CD8-positive, alpha-beta memory T cell (primary cell): ENCODE measurements around the gene MEGF10. TPM values are rescaled to one million over a fixed set of nuclear protein-coding genes. Genes with fewer than 3 reads are reported as not detected.

ENCODE experiments used
- CTCF ChIA-PET: fragments of 350-600 bp; sonication (Branson Sonifier 250); formaldehyde crosslinking; loops from one replicate; lab custom pipeline; 2021; ENCODE audit warnings: antibody characterized with exemption; lab: Charles Lee
- POLR2A ChIA-PET: fragments of 350-600 bp; sonication (Branson Sonifier 250); formaldehyde crosslinking; loops from one replicate; lab custom pipeline; 2021; ENCODE audit warnings: antibody characterized with exemption; lab: Charles Lee
- DNase-seq, 5 donors: peaks; one replicate each; pipeline versions ENCODE4 v3.0.0 to v3.0.0-alpha.2; 2020 to 2022; ENCODE audit warnings: mixed read lengths in 1 of 5
- H3K27ac ChIP-seq: one replicate; pipeline ENCODE4 v1.7.0; 2013; ENCODE audit warnings: low read depth, mild to moderate bottlenecking, low read length, moderate library complexity
- H3K27me3 ChIP-seq: 2 replicates; pipeline ENCODE4 v1.7.0; 2013; ENCODE audit warnings: low read length, mild to moderate bottlenecking; ENCODE audit not compliant: insufficient read depth, poor library complexity, severe bottlenecking
- H3K36me3 ChIP-seq: 2 replicates; pipeline ENCODE4 v1.7.0; 2013; ENCODE audit warnings: mild to moderate bottlenecking, low read length, moderate library complexity; ENCODE audit not compliant: insufficient read depth
- H3K4me1 ChIP-seq: 2 replicates; pipeline ENCODE4 v1.7.0; 2013; ENCODE audit warnings: mild to moderate bottlenecking, low read length, moderate library complexity; ENCODE audit not compliant: insufficient read depth
- H3K4me3 ChIP-seq: 2 replicates; pipeline ENCODE4 v1.7.0; 2013; ENCODE audit warnings: mild to moderate bottlenecking, low read length
- H3K9me3 ChIP-seq: 2 replicates; pipeline ENCODE4 v1.7.0; 2013; ENCODE audit warnings: mild to moderate bottlenecking, low read length
- H3K27ac Mint-ChIP-seq, 8 donors: one replicate each; pipeline ENCODE4 v1.8.0; 2020 to 2021; ENCODE audit warnings: mixed read lengths in 8 of 8, mild to moderate bottlenecking in 6 of 8, inconsistent platforms in 3 of 8, moderate library complexity in 3 of 8
- H3K27me3 Mint-ChIP-seq, 2 donors: one replicate each; pipeline ENCODE4 v1.8.0; 2020 to 2021; ENCODE audit warnings: mixed read lengths in 2 of 2, mild to moderate bottlenecking in 1 of 2, moderate library complexity in 1 of 2
- H3K36me3 Mint-ChIP-seq, 3 donors: one replicate each; pipeline ENCODE4 v1.8.0; 2020 to 2021; ENCODE audit warnings: mixed read lengths in 3 of 3, inconsistent platforms in 1 of 3, mild to moderate bottlenecking in 1 of 3
- H3K4me1 Mint-ChIP-seq, 3 donors: one replicate each; pipeline ENCODE4 v1.8.0; 2020 to 2021; ENCODE audit warnings: mixed read lengths in 3 of 3, inconsistent platforms in 1 of 3, mild to moderate bottlenecking in 1 of 3
- H3K4me3 Mint-ChIP-seq, 7 donors: one replicate each; pipeline ENCODE4 v1.8.0; 2020 to 2021; ENCODE audit warnings: mixed read lengths in 7 of 7, mild to moderate bottlenecking in 6 of 7, moderate library complexity in 4 of 7, inconsistent platforms in 2 of 7
- H3K9me3 Mint-ChIP-seq, 5 donors: one replicate each; pipeline ENCODE4 v1.8.0; 2020 to 2022; ENCODE audit warnings: mixed read lengths in 5 of 5, mild to moderate bottlenecking in 3 of 5, moderate library complexity in 2 of 5, inconsistent platforms in 1 of 5
- polyA plus RNA-seq: library from polyadenylated mRNA; unstranded; fragments of 300-500 nt; fragmentation: Illumina TruSeq; gene quantifications from one replicate; pipeline ENCODE4 v1.2.3, GENCODE V29; 2021
- total RNA-seq, 2 experiments: library from RNA; stranded (reverse); gene quantifications; one replicate each; pipeline ENCODE4 v1.2.3, GENCODE V29; 2021

The MEGF10 gene
- total and polyA plus RNA-seq, 3 experiments from 2014 or later, result not detected

DNA sequence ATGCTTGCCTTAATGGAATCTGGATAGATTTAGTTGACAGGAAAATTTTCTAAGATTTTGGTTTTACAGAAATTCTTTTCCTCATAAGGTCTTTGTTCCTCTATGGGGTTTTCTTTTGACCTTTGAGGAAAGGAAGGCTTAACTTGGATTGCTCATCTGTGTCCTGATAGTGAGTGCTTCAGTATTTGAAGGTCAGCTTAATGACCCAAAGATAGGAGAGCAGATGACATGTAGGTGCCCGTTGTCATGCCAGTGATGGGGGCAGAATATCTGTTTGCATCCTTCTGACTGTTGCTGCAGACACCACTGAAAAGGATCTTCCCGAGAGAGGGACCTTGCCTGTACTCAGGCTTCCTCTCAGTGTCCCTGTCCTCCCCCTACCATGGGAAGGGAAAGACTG lies 30.9 kb downstream of the MEGF10 start:
- Mint-ChIP-seq H3K36me3 (no peaks in the 10 kb centered on the region), H3K4me1 (peaks cover 9 to 18% (median 15%) of the 10 kb centered on the region in 3 donors), H3K27me3 (peaks cover 8 to 9% of the 10 kb centered on the region in 2 donors), H3K9me3 (no peaks in the 10 kb centered on the region), H3K4me3 (no peak overlapping the region), H3K27ac (no peak overlapping the region)
- ChIA-PET CTCF (no interaction called here), POLR2A (no interaction called here)
- H3K27me3 ChIP-seq, result no peaks in the 10 kb centered on the region
- no peaks in the 10 kb centered on the region for H3K9me3 ChIP-seq
- H3K4me3 ChIP-seq, result no peak overlapping the region
- no peak for DNase-seq
- H3K27ac ChIP-seq, result no peak overlapping the region
- H3K36me3 ChIP-seq, result no peaks in the 10 kb centered on the region
- H3K4me1 ChIP-seq, result no peaks in the 10 kb centered on the region

DNA sequence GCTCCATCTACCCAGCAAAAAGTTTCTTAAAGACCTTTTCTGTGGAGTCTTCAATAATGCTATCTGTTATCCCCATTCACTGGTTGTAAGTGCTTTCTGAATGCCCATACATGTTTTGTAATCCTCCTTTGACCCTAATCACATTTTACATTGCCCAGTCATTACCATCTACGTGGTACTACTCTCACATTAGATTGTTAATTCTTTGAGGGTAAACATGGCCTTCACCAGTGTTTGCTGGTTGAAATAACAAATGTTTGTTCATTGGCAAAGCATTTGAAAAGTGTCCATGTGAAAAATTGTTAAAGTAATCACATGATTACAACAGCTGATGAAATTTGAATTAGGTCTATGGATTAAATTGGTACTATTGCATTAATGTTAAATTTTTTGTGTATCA lies 31.8 kb downstream of the MEGF10 start:
- no peaks in the 10 kb centered on the region for H3K36me3 Mint-ChIP-seq
- Histone ChIP-seq H3K27ac (no peak overlapping the region), H3K4me1 (no peaks in the 10 kb centered on the region), H3K4me3 (no peak overlapping the region), H3K9me3 (no peaks in the 10 kb centered on the region), H3K36me3 (no peaks in the 10 kb centered on the region), H3K27me3 (no peaks in the 10 kb centered on the region)
- peaks cover 3 to 6% of the 10 kb centered on the region in 2 donors for H3K27me3 Mint-ChIP-seq
- CTCF ChIA-PET, result no interaction called here
- DNase-seq, result no peak
- no peaks in the 10 kb centered on the region for H3K9me3 Mint-ChIP-seq
- POLR2A ChIA-PET, result no interaction called here
- H3K4me1 Mint-ChIP-seq, result peaks cover 9 to 18% (median 15%) of the 10 kb centered on the region in 3 donors
- H3K4me3 Mint-ChIP-seq, result no peak overlapping the region
- H3K27ac Mint-ChIP-seq, result no peak overlapping the region

DNA sequence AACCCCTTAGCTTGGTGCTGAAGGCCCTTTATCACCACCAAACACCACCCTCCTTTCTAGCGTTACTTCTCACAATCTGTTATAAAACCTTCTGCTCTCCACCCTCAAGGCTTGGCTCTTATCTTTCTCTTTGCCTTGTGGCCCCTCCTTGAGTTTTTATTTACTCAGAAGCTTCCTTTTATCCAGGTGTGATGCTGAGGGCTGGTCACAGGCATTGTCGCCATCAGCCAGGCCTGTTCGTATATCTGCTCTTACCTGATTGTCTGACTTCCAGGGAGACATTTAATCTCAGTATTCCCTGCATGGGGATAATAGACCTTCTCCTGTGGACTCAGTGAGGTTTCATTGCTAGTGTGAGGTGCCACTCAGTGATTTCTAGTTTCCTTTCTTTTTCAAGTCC lies 34.2 kb downstream of the MEGF10 start:
- Mint-ChIP-seq H3K4me3 (no peak overlapping the region), H3K27ac (peak overlapping the region in 1 of 8 donors; percentile 52), H3K9me3 (no peaks in the 10 kb centered on the region), H3K36me3 (no peaks in the 10 kb centered on the region), H3K27me3 (peaks cover 0 to 7% of the 10 kb centered on the region in 2 donors), H3K4me1 (peaks cover 9 to 18% (median 15%) of the 10 kb centered on the region in 3 donors)
- ChIA-PET CTCF (no interaction called here), POLR2A (no interaction called here)
- no peak for DNase-seq
- H3K27ac ChIP-seq, result no peak overlapping the region
- no peaks in the 10 kb centered on the region for H3K27me3 ChIP-seq
- no peaks in the 10 kb centered on the region for H3K9me3 ChIP-seq
- H3K4me3 ChIP-seq, result no peak overlapping the region
- no peaks in the 10 kb centered on the region for H3K36me3 ChIP-seq
- no peaks in the 10 kb centered on the region for H3K4me1 ChIP-seq

DNA sequence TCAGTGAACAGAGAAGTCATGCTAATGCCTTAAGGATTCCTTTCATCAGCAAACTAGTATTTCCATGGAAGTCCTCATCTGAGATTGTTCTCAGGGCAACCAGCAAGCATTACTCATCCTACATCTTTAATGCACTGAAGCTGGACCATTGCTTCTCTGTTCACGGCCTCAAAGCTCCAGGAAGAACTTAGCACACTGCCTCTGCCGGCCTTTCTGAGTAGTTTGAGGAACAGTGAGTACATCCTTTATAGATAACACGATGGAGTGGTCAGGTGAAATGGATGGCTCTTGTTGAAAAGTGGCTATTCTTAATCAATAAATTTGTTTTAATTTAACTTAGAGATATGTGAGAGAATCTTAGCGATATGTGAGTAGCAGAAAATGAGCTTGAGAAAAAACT lies 35.8 kb downstream of the MEGF10 start:
- Histone ChIP-seq H3K27me3 (no peaks in the 10 kb centered on the region), H3K4me3 (no peak overlapping the region), H3K9me3 (no peaks in the 10 kb centered on the region), H3K27ac (no peak overlapping the region), H3K4me1 (no peaks in the 10 kb centered on the region), H3K36me3 (no peaks in the 10 kb centered on the region)
- CTCF ChIA-PET, result no interaction called here
- peaks cover 1 to 5% (median 2%) of the 10 kb centered on the region in 3 donors for H3K4me1 Mint-ChIP-seq
- no peak overlapping the region for H3K27ac Mint-ChIP-seq
- DNase-seq, result no peak
- H3K4me3 Mint-ChIP-seq, result no peak overlapping the region
- H3K36me3 Mint-ChIP-seq, result no peaks in the 10 kb centered on the region
- H3K27me3 Mint-ChIP-seq, result peaks cover 6 to 23% of the 10 kb centered on the region in 2 donors
- H3K9me3 Mint-ChIP-seq, result no peaks in the 10 kb centered on the region
- POLR2A ChIA-PET, result no interaction called here

DNA sequence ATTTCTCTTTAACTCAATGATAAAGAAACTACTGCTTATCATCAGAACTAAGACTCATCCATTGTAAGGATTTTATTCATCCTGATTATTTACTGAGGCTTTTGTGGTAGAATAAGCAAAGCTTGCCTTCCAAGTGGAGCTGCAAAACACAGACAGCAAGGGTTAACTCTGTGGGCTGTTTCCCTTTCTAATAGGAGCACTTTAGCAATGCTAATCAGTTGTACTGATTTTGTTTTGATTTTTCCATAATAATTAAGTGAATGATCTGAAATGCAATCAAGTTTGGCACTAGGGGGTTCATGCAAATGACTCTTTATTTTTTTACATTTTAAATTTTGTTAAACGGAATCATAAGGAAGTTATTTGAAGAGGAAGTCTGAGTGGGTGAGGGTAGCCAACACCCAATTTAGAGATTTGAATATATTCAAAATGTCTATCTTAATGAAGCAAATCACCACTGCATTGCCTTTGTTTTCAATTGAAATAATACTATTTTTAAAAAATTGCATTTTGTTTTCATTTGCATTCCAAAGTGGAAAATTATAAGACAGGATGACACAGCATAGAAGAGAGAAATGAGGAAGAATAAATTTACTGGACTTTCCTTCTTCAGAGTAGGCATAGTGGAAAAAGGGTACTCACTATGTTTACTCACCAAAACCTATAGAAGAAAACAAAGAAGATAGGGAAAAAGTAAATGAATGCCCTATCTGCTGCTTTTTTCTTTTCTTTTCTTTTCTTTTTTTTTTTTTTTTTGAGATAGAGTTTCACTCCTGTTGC lies 36.6 kb downstream of the MEGF10 start:
- CTCF ChIA-PET, result no interaction called here
- POLR2A ChIA-PET, result no interaction called here
- H3K9me3 Mint-ChIP-seq, result no peaks in the 10 kb centered on the region
- Histone ChIP-seq H3K27me3 (no peaks in the 10 kb centered on the region), H3K4me1 (no peaks in the 10 kb centered on the region), H3K9me3 (no peaks in the 10 kb centered on the region), H3K27ac (no peak overlapping the region), H3K36me3 (no peaks in the 10 kb centered on the region), H3K4me3 (no peak overlapping the region)
- peaks cover 9 to 28% of the 10 kb centered on the region in 2 donors for H3K27me3 Mint-ChIP-seq
- H3K36me3 Mint-ChIP-seq, result no peaks in the 10 kb centered on the region
- H3K4me3 Mint-ChIP-seq, result no peak overlapping the region
- no peak for DNase-seq
- peaks cover 0 to 3% (median 0%) of the 10 kb centered on the region in 3 donors for H3K4me1 Mint-ChIP-seq
- H3K27ac Mint-ChIP-seq, result no peak overlapping the region

DNA sequence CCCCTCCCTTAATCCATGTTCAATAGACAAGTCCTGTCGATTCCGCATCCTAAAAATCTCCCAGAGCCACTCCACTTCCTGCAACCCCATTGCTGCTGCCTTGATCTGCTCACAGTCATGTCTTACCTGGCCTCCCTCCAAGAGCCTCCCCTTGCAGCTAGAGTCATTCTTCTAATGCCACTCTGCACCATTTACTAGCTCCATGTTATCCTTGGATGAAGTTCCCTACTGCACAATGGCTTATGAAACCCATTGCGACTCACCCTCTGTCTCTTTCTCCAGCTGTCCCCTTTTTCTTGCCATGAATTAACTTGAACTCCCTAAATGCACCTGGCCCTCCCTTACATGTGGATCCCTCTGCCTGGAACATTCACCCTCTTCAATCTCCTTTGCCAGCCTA lies 39.5 kb downstream of the MEGF10 start:
- H3K4me3 ChIP-seq, result no peak overlapping the region
- no peak for DNase-seq
- Mint-ChIP-seq H3K36me3 (no peaks in the 10 kb centered on the region), H3K4me3 (no peak overlapping the region), H3K4me1 (no peaks in the 10 kb centered on the region), H3K27ac (peak overlapping the region in 1 of 8 donors; percentile 25), H3K27me3 (peaks cover 15 to 32% of the 10 kb centered on the region in 2 donors), H3K9me3 (no peaks in the 10 kb centered on the region)
- H3K27me3 ChIP-seq, result no peaks in the 10 kb centered on the region
- CTCF ChIA-PET, result no interaction called here
- H3K9me3 ChIP-seq, result no peaks in the 10 kb centered on the region
- no peak overlapping the region for H3K27ac ChIP-seq
- H3K36me3 ChIP-seq, result no peaks in the 10 kb centered on the region
- POLR2A ChIA-PET, result no interaction called here
- H3K4me1 ChIP-seq, result no peaks in the 10 kb centered on the region

DNA sequence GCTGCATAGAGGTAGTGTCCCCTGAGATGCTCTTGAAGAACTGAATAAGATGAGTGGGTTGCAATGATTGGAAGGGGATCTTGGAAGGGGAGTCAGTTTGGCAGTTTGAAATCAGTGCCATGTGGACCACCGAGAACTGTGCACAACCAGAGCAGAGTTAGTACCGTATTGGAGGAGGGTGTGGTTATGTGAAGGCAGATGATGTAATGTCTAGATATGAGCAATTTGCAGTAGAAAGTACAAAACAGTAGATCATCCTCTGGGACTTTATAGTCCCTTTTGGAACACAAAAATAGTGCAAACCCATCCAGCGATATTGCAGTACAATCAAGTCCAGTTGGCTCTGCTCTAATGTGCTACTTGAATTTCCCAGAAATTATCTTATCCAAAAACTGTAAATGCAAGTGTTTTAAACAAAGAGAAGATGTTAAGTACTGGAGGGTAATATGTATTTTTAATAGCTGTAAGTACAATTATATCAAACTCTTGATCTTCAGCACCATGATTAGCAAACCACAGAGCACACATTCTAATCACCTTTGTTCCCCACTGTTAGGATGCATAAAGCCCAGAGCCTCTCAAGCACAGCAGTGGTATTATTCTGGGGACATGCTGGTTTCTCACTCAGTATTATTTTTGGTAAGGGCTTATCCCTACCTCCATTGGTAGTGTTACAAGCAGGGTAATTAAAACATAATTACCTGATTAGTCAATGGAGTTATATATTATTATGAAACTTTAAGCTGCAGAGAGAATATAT lies 41.5 kb downstream of the MEGF10 start:
- H3K36me3 ChIP-seq, result no peaks in the 10 kb centered on the region
- no peaks in the 10 kb centered on the region for H3K9me3 ChIP-seq
- H3K4me3 ChIP-seq, result no peak overlapping the region
- Mint-ChIP-seq H3K36me3 (no peaks in the 10 kb centered on the region), H3K9me3 (no peaks in the 10 kb centered on the region), H3K4me3 (no peak overlapping the region), H3K27me3 (peaks cover 17 to 38% of the 10 kb centered on the region in 2 donors), H3K4me1 (no peaks in the 10 kb centered on the region), H3K27ac (no peak overlapping the region)
- ChIA-PET POLR2A (no interaction called here), CTCF (no interaction called here)
- no peak overlapping the region for H3K27ac ChIP-seq
- H3K27me3 ChIP-seq, result no peaks in the 10 kb centered on the region
- no peak for DNase-seq
- H3K4me1 ChIP-seq, result no peaks in the 10 kb centered on the region

DNA sequence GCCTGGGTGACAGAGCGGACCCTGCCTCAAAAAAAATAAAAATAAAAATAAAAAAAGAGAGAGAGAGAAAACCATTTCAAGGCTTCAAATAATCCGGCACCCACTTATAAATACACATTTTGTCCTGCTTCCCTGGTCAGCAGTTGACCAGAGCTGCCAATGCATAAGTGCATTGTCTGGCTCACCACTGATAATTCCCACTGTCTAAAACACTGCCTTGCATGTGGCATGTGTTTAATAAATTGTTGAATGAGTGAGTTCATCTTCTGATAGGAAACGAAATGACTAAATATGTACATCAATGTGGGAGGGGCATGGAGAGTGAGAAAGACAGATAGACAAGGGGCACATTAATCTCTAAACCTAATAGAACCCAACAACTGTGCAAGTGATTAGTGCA lies 42.9 kb downstream of the MEGF10 start:
- Histone ChIP-seq H3K9me3 (no peaks in the 10 kb centered on the region), H3K36me3 (no peaks in the 10 kb centered on the region), H3K27me3 (no peaks in the 10 kb centered on the region), H3K4me1 (no peaks in the 10 kb centered on the region), H3K27ac (no peak overlapping the region), H3K4me3 (no peak overlapping the region)
- H3K27ac Mint-ChIP-seq, result no peak overlapping the region
- no peaks in the 10 kb centered on the region for H3K9me3 Mint-ChIP-seq
- no peaks in the 10 kb centered on the region for H3K4me1 Mint-ChIP-seq
- DNase-seq, result no peak
- ChIA-PET CTCF (no interaction called here), POLR2A (no interaction called here)
- no peak overlapping the region for H3K4me3 Mint-ChIP-seq
- peaks cover 17 to 39% of the 10 kb centered on the region in 2 donors for H3K27me3 Mint-ChIP-seq
- no peaks in the 10 kb centered on the region for H3K36me3 Mint-ChIP-seq
